HAP-1 (cell line): Measurements from ENCODE around the gene PDK4.
"Not testable (repeated sequence)": the region's sequence is repeated elsewhere in the genome, so short reads cannot be mapped to it uniquely, and the experiment has no call there.

Experiments used
- DNase-seq, 2 experiments: peaks; one replicate each; pipeline ENCODE4 v3.0.0-alpha.2; 2016 to 2020; ENCODE audit warnings: low spot score in 2 of 2
- H3K27me3 ChIP-seq: fragments of 250-450 bp; sonication (Bioruptor Pico); 2 replicates; pipeline ENCODE4 v1.5.1; 2020; ENCODE audit warnings: low read depth, mild to moderate bottlenecking, moderate library complexity
- H3K36me3 ChIP-seq: fragments of 250-450 bp; sonication (Bioruptor Pico); replicated peaks from 2 replicates; pipeline ENCODE4 v1.5.1; 2020; ENCODE audit warnings: mild to moderate bottlenecking
- H3K4me1 ChIP-seq: fragments of 250-450 bp; sonication (Bioruptor Pico); 2 replicates; pipeline ENCODE4 v1.5.1; 2020; ENCODE audit warnings: mild to moderate bottlenecking
- H3K4me3 ChIP-seq: fragments of 250-450 bp; sonication (Bioruptor Pico); 2 replicates; pipeline ENCODE4 v1.5.1; 2020; ENCODE audit warnings: mild to moderate bottlenecking, moderate library complexity
- H3K9me3 ChIP-seq: fragments of 250-450 bp; sonication (Bioruptor Pico); 2 replicates; pipeline ENCODE4 v1.5.1; 2020; ENCODE audit warnings: mild to moderate bottlenecking, moderate library complexity
- in situ Hi-C: fragments of 300-500 bp; cut with MboI; formaldehyde crosslinking; loops from 3 replicates; pipeline ENCODE4 v1.14.3; 2020; ENCODE audit warnings: low sequenced_read_pairs, inconsistent platforms, mixed read lengths

PDK4 gene

GRCh38 chr7:95619517-95619916 is 23.2 kb upstream of the PDK4 start:
- Histone ChIP-seq H3K4me3 (no peak overlapping the region), H3K36me3 (no peaks in the 10 kb centered on the region), H3K27me3 (no peaks in the 10 kb centered on the region), H3K9me3 (no peaks in the 10 kb centered on the region; the same call in 1 of the 2 replicates), H3K4me1 (no peaks in the 10 kb centered on the region)
- no peak for DNase-seq
- in situ Hi-C loops = no loop called here

- H3K4me1 ChIP-seq = peaks cover 7% of the 10 kb centered on the region
- H3K36me3 ChIP-seq = no peaks in the 10 kb centered on the region
- H3K27me3 ChIP-seq = no peaks in the 10 kb centered on the region
- in situ Hi-C loops = no loop called here
- no peak for DNase-seq
- H3K9me3 ChIP-seq = no peaks in the 10 kb centered on the region; the same call in 1 of the 2 replicates
- no peak overlapping the region for H3K4me3 ChIP-seq
These were observed 18.2 kb upstream of the PDK4 start for GRCh38 chr7:95614442-95614940.

DNA sequence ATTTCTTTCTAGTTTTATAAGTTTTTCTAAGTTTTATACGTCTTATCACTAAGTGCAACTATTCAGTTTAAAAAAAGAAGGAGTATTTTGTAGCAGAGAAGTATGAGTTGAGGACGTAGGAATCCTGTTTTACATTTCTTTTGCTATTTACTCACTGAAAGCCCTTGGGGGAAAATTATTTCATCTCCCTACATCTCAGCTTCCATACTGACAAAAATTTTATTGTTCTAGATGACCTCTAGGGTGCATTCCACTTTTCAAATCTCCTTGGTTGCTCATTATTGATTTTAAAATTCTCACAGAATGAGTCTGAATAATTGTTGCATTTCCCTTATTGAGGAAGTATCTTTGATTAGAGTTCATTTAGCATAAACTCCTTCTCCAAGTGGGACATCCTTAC is 14.9 kb upstream of the PDK4 start:
- DNase-seq = no peak
- Histone ChIP-seq H3K4me1 (peaks cover 21% of the 10 kb centered on the region), H3K36me3 (no peaks in the 10 kb centered on the region), H3K27me3 (no peaks in the 10 kb centered on the region), H3K9me3 (no peaks in the 10 kb centered on the region; the same call in 1 of the 2 replicates), H3K4me3 (no peak overlapping the region)
- in situ Hi-C loops = no loop called here

DNA sequence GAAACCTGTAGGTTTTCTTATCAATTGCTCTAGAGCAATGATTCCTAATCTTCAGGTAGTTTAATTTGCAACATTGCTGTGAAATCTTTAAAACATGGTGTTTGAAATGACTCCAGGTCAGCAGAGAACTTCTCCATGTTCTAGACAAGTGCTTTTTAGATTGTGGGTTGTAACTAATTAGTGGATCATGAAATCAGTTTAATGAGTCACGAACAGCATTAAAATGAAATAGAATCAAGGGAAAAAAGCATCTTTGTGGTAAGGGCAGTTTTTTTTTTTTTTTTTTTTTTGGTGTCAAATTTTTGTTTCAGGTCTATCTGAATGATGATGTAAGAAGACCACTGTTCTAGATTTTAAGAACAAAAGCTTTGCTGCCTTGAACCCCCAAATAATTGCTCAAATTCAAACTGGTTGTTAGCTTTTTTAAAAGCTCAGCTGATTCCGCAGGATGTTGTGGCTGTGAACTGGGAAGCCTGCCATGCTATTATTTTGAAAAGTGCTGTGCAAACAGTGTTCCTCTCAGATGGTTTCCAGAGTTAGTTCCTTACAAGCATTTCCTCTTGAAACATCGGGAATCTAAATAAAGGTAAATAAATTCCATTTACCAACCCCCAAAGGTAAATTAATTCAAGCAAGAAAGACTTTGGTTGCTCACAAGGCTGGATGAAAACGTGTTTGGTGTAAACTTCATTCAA is 13.1 kb upstream of the PDK4 start:
- Histone ChIP-seq H3K27me3 (no peaks in the 10 kb centered on the region), H3K36me3 (no peaks in the 10 kb centered on the region), H3K4me3 (no peak overlapping the region), H3K9me3 (no peaks in the 10 kb centered on the region; the same call in 1 of the 2 replicates), H3K4me1 (peaks cover 21% of the 10 kb centered on the region)
- DNase-seq = no peak
- in situ Hi-C loops = no loop called here

DNA sequence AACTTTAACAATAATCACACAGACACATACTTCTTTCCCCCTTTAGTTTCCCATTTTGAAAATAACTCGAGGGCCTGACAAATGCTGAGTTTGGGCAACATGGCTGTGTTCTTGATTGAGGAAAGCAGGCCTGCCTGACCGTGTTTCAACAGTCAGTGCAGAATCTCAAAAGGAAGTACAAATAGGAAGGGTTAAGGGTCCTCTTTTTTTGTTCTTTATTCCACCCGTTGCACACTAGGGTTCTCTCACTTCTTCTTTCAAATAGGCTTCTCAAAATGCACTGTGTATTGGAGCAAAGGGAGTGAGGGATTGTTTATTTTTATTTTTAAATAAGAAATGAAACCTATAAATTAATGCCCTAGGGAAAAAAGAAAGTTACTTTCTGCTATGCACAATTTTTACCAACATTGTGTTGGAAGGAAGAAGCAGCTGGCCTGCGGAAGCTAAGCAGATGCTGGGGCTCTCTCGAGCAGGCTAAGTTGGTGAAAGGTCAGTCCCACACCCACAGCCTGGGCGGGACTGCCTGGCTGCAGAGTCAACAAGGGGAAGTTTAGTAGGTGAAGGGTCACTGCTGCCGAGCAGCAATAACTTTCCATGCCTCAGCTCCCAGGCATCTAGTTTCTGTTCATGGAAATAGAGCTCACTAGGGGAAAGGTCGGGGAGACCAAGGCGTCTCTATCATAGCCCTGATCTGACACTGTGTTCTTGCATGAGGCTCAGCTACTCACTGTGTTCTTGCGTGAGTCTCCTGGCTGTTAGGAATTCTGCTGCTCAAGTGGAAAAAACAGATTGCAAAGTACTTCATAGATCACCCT is 12.2 kb upstream of the PDK4 start:
- H3K4me1 ChIP-seq = peaks cover 21% of the 10 kb centered on the region
- in situ Hi-C loops = no loop called here

GRCh38 chr7:95607561-95607960 is 11.2 kb upstream of the PDK4 start:
- in situ Hi-C loops = no loop called here
- Histone ChIP-seq H3K27me3 (no peaks in the 10 kb centered on the region), H3K4me1 (peaks cover 21% of the 10 kb centered on the region), H3K36me3 (no peaks in the 10 kb centered on the region), H3K9me3 (no peaks in the 10 kb centered on the region; the same call in 1 of the 2 replicates), H3K4me3 (no peak overlapping the region)
- no peak for DNase-seq

More for the DNA sequence above, 12.2 kb upstream of the PDK4 start:
- Histone ChIP-seq H3K36me3 (no peaks in the 10 kb centered on the region), H3K27me3 (no peaks in the 10 kb centered on the region), H3K9me3 (no peaks in the 10 kb centered on the region; the same call in 1 of the 2 replicates), H3K4me3 (no peak overlapping the region)
- DNase-seq = peak; percentile 74 to 82

GRCh38 chr7:95605275-95605674 is 9.0 kb upstream of the PDK4 start:
- H3K27me3 ChIP-seq = no peaks in the 10 kb centered on the region; the same call in 1 of the 2 replicates
- in situ Hi-C loops = no loop called here

DNA sequence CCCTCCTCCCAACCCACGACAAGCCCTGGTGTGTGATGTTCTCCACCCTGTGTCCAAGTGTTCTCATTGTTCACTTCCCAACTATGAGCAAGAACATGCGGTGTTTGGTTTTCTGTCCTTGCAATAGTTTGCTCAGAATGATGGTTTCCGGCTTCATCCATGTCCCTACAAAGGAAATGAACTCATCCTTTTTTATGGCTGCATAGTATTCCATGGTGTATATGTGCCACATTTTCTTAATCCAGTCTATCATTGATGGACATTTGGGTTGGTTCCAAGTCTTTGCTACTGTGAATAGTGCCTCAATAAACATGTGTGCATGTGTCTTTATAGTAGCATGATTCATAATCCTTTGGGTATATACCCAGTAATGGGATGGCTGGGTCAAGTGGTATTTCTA is 8.5 kb upstream of the PDK4 start:
- H3K4me3 ChIP-seq, in situ Hi-C loops, H3K9me3 ChIP-seq, DNase-seq, H3K27me3 ChIP-seq, H3K36me3 ChIP-seq: not testable (repeated sequence)
- peaks cover 18% of the 10 kb centered on the region for H3K4me1 ChIP-seq

More at GRCh38 chr7:95605275-95605674, 9.0 kb upstream of the PDK4 start:
- Histone ChIP-seq H3K36me3 (no peaks in the 10 kb centered on the region), H3K4me1 (peaks cover 19% of the 10 kb centered on the region), H3K4me3 (no peak overlapping the region), H3K9me3 (no peaks in the 10 kb centered on the region; the same call in 1 of the 2 replicates)
- DNase-seq = no peak

- H3K9me3 ChIP-seq, H3K27me3 ChIP-seq, in situ Hi-C loops, DNase-seq, H3K36me3 ChIP-seq, H3K4me3 ChIP-seq: not testable (repeated sequence)
- H3K4me1 ChIP-seq = peaks cover 14% of the 10 kb centered on the region
These were observed 8.1 kb upstream of the PDK4 start for GRCh38 chr7:95604397-95604796.

DNA sequence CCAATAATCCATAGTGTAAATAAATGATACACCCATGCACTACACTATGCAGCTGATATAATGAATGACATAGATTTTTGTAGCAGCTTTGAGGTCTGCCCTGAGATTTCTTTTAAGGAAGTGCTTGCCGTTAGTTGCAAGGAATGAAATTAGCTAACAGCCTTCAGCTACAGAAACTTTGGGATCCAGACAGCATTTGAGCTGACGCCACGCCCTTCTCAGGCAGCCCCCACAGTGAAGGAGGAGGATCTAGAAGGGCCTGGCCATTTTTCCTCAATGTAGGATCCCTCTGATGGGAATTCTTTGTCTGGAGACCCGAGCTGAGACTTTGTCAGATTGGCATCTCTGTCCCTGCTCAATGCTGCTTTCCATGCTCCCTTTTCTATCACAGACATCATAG is 6.1 kb upstream of the PDK4 start:
- DNase-seq = no peak
- Histone ChIP-seq H3K4me3 (no peak overlapping the region), H3K9me3 (no peaks in the 10 kb centered on the region; the same call in 1 of the 2 replicates), H3K36me3 (no peaks in the 10 kb centered on the region), H3K27me3 (no peaks in the 10 kb centered on the region; the same call in 1 of the 2 replicates), H3K4me1 (no peaks in the 10 kb centered on the region)
- in situ Hi-C loops = no loop called here

DNA sequence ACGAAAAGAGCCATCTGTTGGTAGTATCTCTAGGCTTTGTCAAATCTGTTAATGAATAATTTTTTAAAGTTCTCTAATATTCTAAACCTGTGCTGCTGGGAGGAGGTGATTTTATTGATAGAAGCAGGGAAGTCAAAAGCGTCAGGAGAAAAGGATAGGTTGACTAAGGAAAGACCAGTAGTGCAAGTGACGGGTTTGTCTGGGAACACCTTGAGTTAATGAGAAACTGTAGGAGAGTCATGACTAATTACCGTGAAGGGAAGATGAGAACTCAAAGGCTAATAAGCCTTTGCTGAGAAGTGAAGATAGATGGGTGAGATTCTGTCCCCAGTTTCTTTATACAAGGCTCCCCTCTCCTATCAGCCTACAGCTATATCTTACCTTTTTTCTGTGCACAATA is 5.0 kb upstream of the PDK4 start:
- Histone ChIP-seq H3K27me3 (no peaks in the 10 kb centered on the region; the same call in 1 of the 2 replicates), H3K36me3 (no peaks in the 10 kb centered on the region), H3K4me3 (no peak overlapping the region), H3K4me1 (no peaks in the 10 kb centered on the region), H3K9me3 (no peaks in the 10 kb centered on the region; the same call in 1 of the 2 replicates)
- no peak for DNase-seq
- in situ Hi-C loops = no loop called here

- no peaks in the 10 kb centered on the region; the same call in 1 of the 2 replicates for H3K27me3 ChIP-seq
- H3K9me3 ChIP-seq = no peaks in the 10 kb centered on the region
- no peaks in the 10 kb centered on the region for H3K36me3 ChIP-seq
- DNase-seq = no peak
- no peak overlapping the region for H3K4me3 ChIP-seq
- H3K4me1 ChIP-seq = 0 out of 2 replicates have a peak, but pooled peaks cover 2% of the 10 kb centered on the region
- in situ Hi-C loops = no loop called here
These were observed 2.8 kb upstream of the PDK4 start for GRCh38 chr7:95599069-95599468.

GRCh38 chr7:95598511-95598910 is 2.2 kb upstream of the PDK4 start:
- Histone ChIP-seq H3K27me3 (no peaks in the 10 kb centered on the region; the same call in 1 of the 2 replicates), H3K4me3 (no peak overlapping the region), H3K4me1 (0 out of 2 replicates have a peak, but pooled peaks cover 2% of the 10 kb centered on the region), H3K36me3 (no peaks in the 10 kb centered on the region), H3K9me3 (no peaks in the 10 kb centered on the region)
- in situ Hi-C loops = no loop called here
- no peak for DNase-seq

GRCh38 chr7:95595746-95596197 is 544 bp downstream of the PDK4 start:
- no peaks in the 10 kb centered on the region for H3K36me3 ChIP-seq
- H3K27me3 ChIP-seq = no peaks in the 10 kb centered on the region; the same call in 1 of the 2 replicates
- H3K4me3 ChIP-seq = no peak overlapping the region
- no peak for DNase-seq
- H3K4me1 ChIP-seq = peaks cover 2% of the 10 kb centered on the region; the same call in 1 of the 2 replicates
- in situ Hi-C loops = no loop called here
- H3K9me3 ChIP-seq = no peaks in the 10 kb centered on the region
